ENCODE data around the gene KCNIP3.

The KCNIP3 gene

DNA sequence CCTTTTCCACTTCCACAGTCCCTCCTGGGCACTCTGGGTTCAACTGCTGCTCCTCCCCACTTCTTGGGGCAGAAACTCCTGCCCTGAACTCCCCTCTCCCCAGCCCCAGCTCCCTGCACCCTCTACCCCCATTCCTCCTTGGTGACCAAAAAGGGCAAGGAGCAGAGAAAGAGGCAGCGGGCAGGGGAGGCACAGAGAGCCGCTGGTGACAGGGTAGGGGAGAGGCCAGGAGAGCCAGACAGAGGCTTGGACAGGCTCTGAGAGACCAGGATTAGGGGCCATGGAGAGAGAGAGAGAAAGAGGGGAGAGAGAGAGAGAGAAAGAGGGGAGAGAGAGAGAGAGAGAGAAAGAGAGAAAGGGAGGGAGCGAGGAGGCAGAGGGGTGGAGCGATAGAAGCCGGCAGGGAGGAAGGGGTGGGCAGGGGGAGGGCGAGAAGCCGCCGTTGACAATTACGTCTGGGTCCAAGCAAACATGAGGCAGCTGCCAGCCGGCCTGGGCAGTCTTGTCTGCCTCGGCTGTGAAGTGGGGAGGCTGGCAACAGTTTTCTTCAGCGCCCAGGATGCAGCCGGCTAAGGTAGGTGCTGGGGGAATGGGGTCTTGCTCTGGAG lies at the start of gene KCNIP3:
Gene KCNIP3 (plus strand): TSS at position 468 of the 608 bp plus-strand sequence. CDS start 92 bp downstream, at position 560.
- no peak for DNase-seq (ENCODE audit: low spot score)
- Histone ChIP-seq H3K27ac (ENCODE audit: poor library complexity, severe bottlenecking) (no peak within 1 kb of the TSS), H3K36me3 (ENCODE audit: low read depth) (no peaks in the 10 kb centered on the region), H3K4me3 (ENCODE audit: severe bottlenecking) (no peak within 1 kb of the TSS), H3K4me1 (ENCODE audit: insufficient read depth, poor library complexity, severe bottlenecking) (peaks cover 7% of the 10 kb centered on the region), H3K27me3 (ENCODE audit: insufficient read depth, poor library complexity, severe bottlenecking) (peaks cover 2% of the 10 kb centered on the region), H3K9me3 (ENCODE audit: severe bottlenecking) (no peaks in the 10 kb centered on the region)
- no peak for TF ChIP-seq CTCF (IDR thresholded peaks at IDR 0.05; ENCODE audit: poor library complexity, severe bottlenecking)
- ATAC-seq (ENCODE audit: low read depth): no peak

DNA sequence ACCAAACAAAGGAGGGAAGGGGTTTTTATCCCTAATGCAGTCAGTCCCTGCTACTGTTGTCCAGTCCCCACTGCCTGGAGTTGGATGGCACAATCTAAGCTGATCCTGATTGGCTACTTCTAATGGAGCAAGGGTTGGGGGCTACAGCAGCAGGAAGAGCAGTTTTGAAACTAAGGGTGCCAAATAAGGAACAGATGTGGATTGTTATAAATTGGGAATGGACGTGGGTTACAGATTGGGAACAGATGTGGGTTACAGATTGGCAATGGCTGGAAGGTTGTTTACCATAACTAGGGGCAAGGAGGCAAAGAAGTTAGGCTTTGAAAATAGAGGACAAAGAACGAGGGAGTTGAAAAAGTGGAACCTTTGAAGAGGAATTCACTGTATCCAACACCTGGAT lies 38.9 kb upstream of the KCNIP3 start:
- DNase-seq (ENCODE audit: low spot score): no peak
- no peak overlapping the region for H3K27ac ChIP-seq (ENCODE audit: poor library complexity, severe bottlenecking)
- no peaks in the 10 kb centered on the region for H3K27me3 ChIP-seq (ENCODE audit: insufficient read depth, poor library complexity, severe bottlenecking)
- H3K36me3 ChIP-seq (ENCODE audit: low read depth): no peaks in the 10 kb centered on the region
- peaks cover 3% of the 10 kb centered on the region for H3K9me3 ChIP-seq (ENCODE audit: severe bottlenecking)
- ATAC-seq (ENCODE audit: low read depth): no peak
- no peak overlapping the region for H3K4me3 ChIP-seq (ENCODE audit: severe bottlenecking)
- H3K4me1 ChIP-seq (ENCODE audit: insufficient read depth, poor library complexity, severe bottlenecking): peaks cover 24% of the 10 kb centered on the region
- no peak for TF ChIP-seq CTCF (IDR thresholded peaks at IDR 0.05; ENCODE audit: poor library complexity, severe bottlenecking)

- ATAC-seq (ENCODE audit: low read depth): peak; percentile 91
- Histone ChIP-seq H3K27ac (ENCODE audit: poor library complexity, severe bottlenecking) (peak overlapping the region; percentile 69), H3K4me1 (ENCODE audit: insufficient read depth, poor library complexity, severe bottlenecking) (peaks cover 24% of the 10 kb centered on the region), H3K9me3 (ENCODE audit: severe bottlenecking) (peaks cover 3% of the 10 kb centered on the region), H3K27me3 (ENCODE audit: insufficient read depth, poor library complexity, severe bottlenecking) (no peaks in the 10 kb centered on the region), H3K36me3 (ENCODE audit: low read depth) (no peaks in the 10 kb centered on the region), H3K4me3 (ENCODE audit: severe bottlenecking) (no peak overlapping the region)
- TF ChIP-seq CTCF (IDR thresholded peaks at IDR 0.05; ENCODE audit: poor library complexity, severe bottlenecking): no peak
- peak; percentile 64 for DNase-seq (ENCODE audit: low spot score)
Measured at GRCh38 chr2:95260028-95261023, 36.8 kb upstream of the KCNIP3 start.

DNA sequence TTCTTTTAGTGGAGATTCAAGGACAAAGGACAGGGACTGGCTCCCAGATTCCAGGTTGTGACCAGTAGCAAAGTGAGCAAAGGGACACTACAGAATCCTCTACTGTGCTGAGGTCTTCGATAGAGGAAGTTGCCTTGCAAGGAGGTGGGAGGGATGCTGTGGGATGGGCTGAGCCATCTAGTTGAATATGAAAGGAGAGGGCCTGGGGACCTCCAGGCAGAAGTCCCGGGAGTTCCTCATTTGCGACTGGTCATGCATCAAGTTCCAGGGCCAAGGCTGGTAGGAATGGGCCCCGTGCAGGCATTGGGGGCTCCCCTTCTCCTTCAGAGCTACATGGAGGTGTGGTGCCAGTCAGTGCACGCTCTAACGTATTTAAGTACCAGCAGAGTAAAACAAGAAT lies 35.5 kb upstream of the KCNIP3 start:
- Histone ChIP-seq H3K4me1 (ENCODE audit: insufficient read depth, poor library complexity, severe bottlenecking) (peaks cover 24% of the 10 kb centered on the region), H3K27me3 (ENCODE audit: insufficient read depth, poor library complexity, severe bottlenecking) (no peaks in the 10 kb centered on the region), H3K27ac (ENCODE audit: poor library complexity, severe bottlenecking) (no peak overlapping the region), H3K9me3 (ENCODE audit: severe bottlenecking) (peaks cover under 1% of the 10 kb centered on the region), H3K4me3 (ENCODE audit: severe bottlenecking) (no peak overlapping the region), H3K36me3 (ENCODE audit: low read depth) (no peaks in the 10 kb centered on the region)
- ATAC-seq (ENCODE audit: low read depth): no peak
- TF ChIP-seq CTCF (IDR thresholded peaks at IDR 0.05; ENCODE audit: poor library complexity, severe bottlenecking): no peak
- no peak for DNase-seq (ENCODE audit: low spot score)
